Smooth muscle cell (in vitro differentiated cells): Measurements from ENCODE around the gene ARHGAP44. TPM values are rescaled to one million over a fixed set of nuclear protein-coding genes. Genes with fewer than 3 reads are reported as not detected.

Experiments used
- DNase-seq: peaks from one replicate; lab custom pipeline; 2025; ENCODE audit not compliant: unreplicated experiment; lab: John Stamatoyannopoulos, UW
- H2AFZ ChIP-seq: fragments of 200-600 bp; sonication (generic); 2 replicates; pipeline ENCODE4 v1.6.0; 2016; ENCODE audit warnings: antibody characterized with exemption, low read depth, mild to moderate bottlenecking
- H3F3A ChIP-seq: fragments of 200-600 bp; sonication (generic); 2 replicates; pipeline ENCODE4 v1.6.0; 2017; ENCODE audit warnings: antibody characterized with exemption, low read depth
- H3K27ac ChIP-seq: fragments of 200-600 bp; sonication (generic); 2 replicates; pipeline ENCODE4 v1.5.1; 2016; ENCODE audit warnings: low read depth, mild to moderate bottlenecking
- H3K27me3 ChIP-seq: fragments of 200-600 bp; sonication (generic); 2 replicates; pipeline ENCODE4 v1.6.1; 2016; ENCODE audit warnings: low read depth, mild to moderate bottlenecking
- H3K36me3 ChIP-seq: fragments of 200-600 bp; sonication (generic); 2 replicates; pipeline ENCODE4 v1.5.1; 2016; ENCODE audit warnings: low read depth
- H3K4me1 ChIP-seq: fragments of 200-600 bp; sonication (generic); 2 replicates; pipeline ENCODE4 v1.5.1; 2016; ENCODE audit warnings: low read depth
- H3K4me2 ChIP-seq: fragments of 200-600 bp; sonication (generic); 2 replicates; pipeline ENCODE4 v1.6.0; 2016; ENCODE audit warnings: mild to moderate bottlenecking
- H3K4me3 ChIP-seq: fragments of 200-600 bp; sonication (generic); 2 replicates; pipeline ENCODE4 v1.5.1; 2016; ENCODE audit warnings: mild to moderate bottlenecking
- H3K79me2 ChIP-seq: fragments of 200-600 bp; sonication (generic); 2 replicates; pipeline ENCODE4 v1.6.0; 2016; ENCODE audit warnings: low read depth, mild to moderate bottlenecking
- H3K9ac ChIP-seq: fragments of 200-600 bp; sonication (generic); 2 replicates; pipeline ENCODE4 v1.6.0; 2016; ENCODE audit warnings: low read depth
- H3K9me3 ChIP-seq: fragments of 200-600 bp; sonication (generic); replicated peaks from 2 replicates; pipeline ENCODE4 v1.5.1; 2016; ENCODE audit warnings: low read depth
- H4K20me1 ChIP-seq: fragments of 200-600 bp; sonication (generic); 2 replicates; pipeline ENCODE4 v1.6.0; 2016; ENCODE audit warnings: low read depth
- WGBS: methylation state at CpG from one replicate; pipeline ENCODE4 v1.1.7; 2016; ENCODE audit warnings: low lambda C conversion rate; 5-methylcytosine and 5-hydroxymethylcytosine counted together
- polyA plus RNA-seq: library from polyadenylated mRNA; unstranded; fragments of >200 nt; fragmentation: Nextera tagmentation; extraction: Ambion mirVana; gene quantifications from 2 replicates; pipeline ENCODE4 v1.2.1, GENCODE V29; 2016
- total RNA-seq: library from RNA; depleted of rRNA; stranded (reverse); fragments of >200 nt; gene quantifications from 2 replicates; pipeline ENCODE4 v1.2.3, GENCODE V29; 2014
- TF ChIP-seq, protein P1 (sequence below): fragments of 200-600 bp; sonication (generic); IDR thresholded peaks from 2 replicates; pipeline ENCODE4 v1.5.1; 2017; ENCODE audit warnings: borderline replicate concordance, mild to moderate bottlenecking, antibody characterized with exemption; ENCODE audit not compliant: insufficient read depth, poor library complexity, severe bottlenecking

Gene ARHGAP44
- total and polyA plus RNA-seq, 2 experiments from 2014 or later: 1.3 to 2.0 TPM

DNA sequence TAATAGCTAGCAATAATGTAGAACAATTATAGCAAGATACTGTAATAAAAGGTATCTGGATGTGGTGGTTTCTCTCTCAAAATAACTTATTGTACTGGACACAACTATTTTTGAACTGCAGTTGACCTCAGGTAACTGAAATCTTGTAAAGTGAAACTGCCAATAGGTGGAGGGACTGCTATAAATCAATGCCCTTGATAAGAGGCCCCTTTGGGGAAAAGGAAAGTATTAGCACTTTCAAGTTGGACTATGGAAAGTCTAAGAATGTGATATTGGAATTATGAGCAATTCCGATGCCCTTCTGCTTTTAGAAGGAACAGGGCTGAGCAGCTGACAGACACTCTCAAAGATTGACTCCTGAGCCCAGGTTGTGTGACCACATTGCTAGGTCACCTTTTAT, 44.5 kb upstream of the ARHGAP44 start:
- Histone ChIP-seq H3K27me3 (no peaks in the 10 kb centered on the region), H3K36me3 (no peaks in the 10 kb centered on the region), H3K4me1 (no peaks in the 10 kb centered on the region), H3K9me3 (no peaks in the 10 kb centered on the region), H3K4me3 (no peak overlapping the region), H3F3A (no peaks in the 10 kb centered on the region), H3K79me2 (no peaks in the 10 kb centered on the region), H4K20me1 (no peaks in the 10 kb centered on the region), H2AFZ (no peak overlapping the region), H3K4me2 (no peak overlapping the region), H3K9ac (no peak overlapping the region), H3K27ac (no peak overlapping the region)
- DNase-seq: no peak
- TF ChIP-seq, protein P1, sequence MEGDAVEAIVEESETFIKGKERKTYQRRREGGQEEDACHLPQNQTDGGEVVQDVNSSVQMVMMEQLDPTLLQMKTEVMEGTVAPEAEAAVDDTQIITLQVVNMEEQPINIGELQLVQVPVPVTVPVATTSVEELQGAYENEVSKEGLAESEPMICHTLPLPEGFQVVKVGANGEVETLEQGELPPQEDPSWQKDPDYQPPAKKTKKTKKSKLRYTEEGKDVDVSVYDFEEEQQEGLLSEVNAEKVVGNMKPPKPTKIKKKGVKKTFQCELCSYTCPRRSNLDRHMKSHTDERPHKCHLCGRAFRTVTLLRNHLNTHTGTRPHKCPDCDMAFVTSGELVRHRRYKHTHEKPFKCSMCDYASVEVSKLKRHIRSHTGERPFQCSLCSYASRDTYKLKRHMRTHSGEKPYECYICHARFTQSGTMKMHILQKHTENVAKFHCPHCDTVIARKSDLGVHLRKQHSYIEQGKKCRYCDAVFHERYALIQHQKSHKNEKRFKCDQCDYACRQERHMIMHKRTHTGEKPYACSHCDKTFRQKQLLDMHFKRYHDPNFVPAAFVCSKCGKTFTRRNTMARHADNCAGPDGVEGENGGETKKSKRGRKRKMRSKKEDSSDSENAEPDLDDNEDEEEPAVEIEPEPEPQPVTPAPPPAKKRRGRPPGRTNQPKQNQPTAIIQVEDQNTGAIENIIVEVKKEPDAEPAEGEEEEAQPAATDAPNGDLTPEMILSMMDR: no peak
- 100% methylated on average over 1 of the region's 1 CpG for WGBS

DNA sequence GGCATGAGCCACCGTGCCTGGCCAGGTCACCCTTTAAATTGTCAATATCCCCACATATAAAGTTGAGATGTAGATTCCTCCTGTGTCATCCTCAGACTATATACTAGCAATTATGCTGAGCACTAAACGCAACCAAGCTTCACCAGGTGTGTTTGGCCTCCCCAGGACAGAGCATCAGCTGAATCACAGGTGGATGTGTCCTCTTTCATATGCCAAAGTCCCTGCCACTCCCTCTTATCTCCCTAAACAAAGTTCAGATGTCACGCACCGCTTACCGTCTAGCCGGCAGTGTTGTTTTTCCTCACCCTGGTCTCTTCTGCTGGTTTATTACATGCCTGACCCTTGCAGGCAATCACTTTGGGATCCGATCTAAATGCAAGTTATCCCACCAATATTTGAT, 43.8 kb upstream of the ARHGAP44 start:
- Histone ChIP-seq H3K36me3 (no peaks in the 10 kb centered on the region), H4K20me1 (no peaks in the 10 kb centered on the region), H3K9me3 (no peaks in the 10 kb centered on the region), H2AFZ (no peak overlapping the region), H3K4me3 (no peak overlapping the region), H3K9ac (no peak overlapping the region), H3K27me3 (no peaks in the 10 kb centered on the region), H3F3A (no peaks in the 10 kb centered on the region), H3K4me1 (no peaks in the 10 kb centered on the region), H3K4me2 (no peak overlapping the region), H3K27ac (no peak overlapping the region), H3K79me2 (no peaks in the 10 kb centered on the region)
- no peak for DNase-seq
- WGBS: 94% methylated on average over 7 of the region's 7 CpGs
- TF ChIP-seq, protein P1: no peak

GRCh38 chr17:12756786-12757185, 32.5 kb upstream of the ARHGAP44 start:
- Histone ChIP-seq H2AFZ (no peak overlapping the region), H3K4me3 (no peak overlapping the region), H3K9ac (no peak overlapping the region), H3K79me2 (no peaks in the 10 kb centered on the region), H4K20me1 (no peaks in the 10 kb centered on the region), H3K27ac (peak overlapping the region; percentile 0), H3K9me3 (no peaks in the 10 kb centered on the region), H3F3A (no peaks in the 10 kb centered on the region), H3K36me3 (no peaks in the 10 kb centered on the region), H3K27me3 (no peaks in the 10 kb centered on the region), H3K4me2 (no peak overlapping the region), H3K4me1 (no peaks in the 10 kb centered on the region)
- DNase-seq: no peak
- TF ChIP-seq, protein P1: no peak

DNA sequence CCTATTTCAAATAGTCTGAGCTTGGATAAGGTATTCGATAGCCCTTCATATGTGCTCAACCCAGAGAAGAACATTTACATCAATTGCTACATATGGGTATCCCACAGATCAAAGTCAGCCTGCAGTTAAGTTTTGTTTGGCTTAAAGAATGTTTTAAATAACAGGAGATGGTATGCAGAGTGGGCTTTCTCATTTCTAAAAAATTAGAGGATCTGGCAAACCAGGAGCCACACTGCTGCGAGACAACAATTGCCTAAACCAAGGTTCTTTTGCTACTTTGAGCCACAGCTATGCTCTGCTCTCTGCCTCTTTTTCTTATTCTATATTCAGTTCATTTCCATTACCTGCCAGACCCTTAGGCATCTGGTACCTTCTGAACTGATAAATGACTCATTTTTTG, 30.2 kb upstream of the ARHGAP44 start:
- TF ChIP-seq, protein P1: no peak
- Histone ChIP-seq H2AFZ (no peak overlapping the region), H3K4me3 (no peak overlapping the region), H3K27me3 (no peaks in the 10 kb centered on the region), H3K9ac (no peak overlapping the region), H3F3A (no peaks in the 10 kb centered on the region), H4K20me1 (no peaks in the 10 kb centered on the region), H3K36me3 (no peaks in the 10 kb centered on the region), H3K79me2 (no peaks in the 10 kb centered on the region), H3K4me2 (no peak overlapping the region), H3K27ac (no peak overlapping the region), H3K4me1 (no peaks in the 10 kb centered on the region), H3K9me3 (no peaks in the 10 kb centered on the region)
- no peak for DNase-seq
- WGBS: 46% methylated on average over 2 of the region's 2 CpGs
